Panc1 (cell line): ENCODE results near the gene ATOH8. TPM values are rescaled to one million over a fixed set of nuclear protein-coding genes. Genes with fewer than 3 reads are reported as not detected.

ENCODE experiments used
- ATAC-seq: fragments of 200-7000 bp; cut with Tn5 transposase; 2 replicates; pipeline ENCODE4 v1.9.1; 2020; ENCODE audit warnings: mild to moderate bottlenecking, moderate library complexity
- BruUV-seq: library from RNA; stranded (reverse); fragments of 400-500 nt; replicated peaks from 2 replicates; lab custom pipeline; 2021; lab: Mats Ljungman, UMichigan
- CTCF ChIA-PET: fragments of 300-600 bp; sonication (Branson Sonifier 250); formaldehyde crosslinking; loops from one replicate; lab custom pipeline; 2022; ENCODE audit warnings: antibody characterized with exemption; lab: Charles Lee
- POLR2A ChIA-PET: fragments of 300-600 bp; sonication (Branson Sonifier 250); formaldehyde crosslinking; loops from one replicate; lab custom pipeline; 2022; ENCODE audit warnings: antibody characterized with exemption; lab: Charles Lee
- DNase-seq: peaks from one replicate; pipeline ENCODE4 v3.0.0-alpha.2; 2010; ENCODE audit warnings: low read depth, low spot score
- H3K27ac ChIP-seq: 2 replicates; pipeline ENCODE4 v1.5.1; 2011; ENCODE audit warnings: mild to moderate bottlenecking, low read length, inconsistent platforms
- H3K27me3 ChIP-seq: fragments of 200-500 bp; sonication (Bioruptor generic); 2 replicates; pipeline ENCODE4 v1.6.0; 2014; ENCODE audit warnings: low read length, inconsistent platforms; ENCODE audit not compliant: control insufficient read depth, insufficient read depth
- H3K36me3 ChIP-seq: fragments of 200-500 bp; sonication (Bioruptor generic); 2 replicates; pipeline ENCODE4 v1.5.1; 2014; ENCODE audit warnings: inconsistent platforms, mild to moderate bottlenecking, low read length, moderate library complexity; ENCODE audit not compliant: control insufficient read depth, insufficient read depth
- H3K4me1 ChIP-seq: 2 replicates; pipeline ENCODE4 v1.5.1; 2011; ENCODE audit warnings: inconsistent platforms, mild to moderate bottlenecking, low read length, moderate library complexity; ENCODE audit not compliant: control insufficient read depth, insufficient read depth
- H3K4me3 ChIP-seq, 2 experiments: 2 replicates each; pipeline ENCODE4 v1.5.1; 2011 to 2012; ENCODE audit warnings: low read depth in 2 of 2, low read length in 2 of 2, mild to moderate bottlenecking in 2 of 2, inconsistent platforms in 1 of 2, moderate library complexity in 1 of 2
- H3K9me3 ChIP-seq: fragments of 200-500 bp; sonication (Bioruptor generic); 2 replicates; pipeline ENCODE4 v1.5.1; 2014; ENCODE audit warnings: low read depth, mild to moderate bottlenecking, inconsistent platforms, low read length, moderate library complexity; ENCODE audit not compliant: control insufficient read depth, insufficient read depth
- POLR2AphosphoS5 ChIP-seq: IDR thresholded peaks from 2 replicates; pipeline ENCODE4 v1.6.1; 2012; ENCODE audit warnings: mild to moderate bottlenecking, low read depth, low read length, moderate library complexity
- REST ChIP-seq, 2 experiments: IDR thresholded peaks; 2 replicates each; pipeline ENCODE4 v1.6.1; 2011 to 2012; ENCODE audit warnings: low read depth in 2 of 2, control low read depth in 1 of 2, low read length in 1 of 2, mild to moderate bottlenecking in 1 of 2, moderate library complexity in 1 of 2; ENCODE audit not compliant: insufficient read depth in 1 of 2
- SIN3A ChIP-seq: IDR thresholded peaks from 2 replicates; pipeline ENCODE4 v1.6.1; 2012; ENCODE audit warnings: low read depth, mild to moderate bottlenecking, low read length, moderate library complexity, borderline replicate concordance; ENCODE audit not compliant: insufficient read depth
- TCF7L2 ChIP-seq: IDR thresholded peaks from 2 replicates; pipeline ENCODE4 v1.6.1; 2011; ENCODE audit warnings: mild to moderate bottlenecking, low read depth, low read length, inconsistent platforms
- in situ Hi-C: cut with HindIII; loops from 2 replicates; pipeline ENCODE4 v1.10.0; 2016; ENCODE audit warnings: low sequenced_read_pairs, low pct_unique_long_range_greater_than_20kb
- intact Hi-C: fragments of 100-400 bp; cut with micrococcal nuclease; formaldehyde crosslinking; loops from one replicate; pipeline ENCODE4 v1.10.0; 2022; ENCODE audit not compliant: unreplicated experiment
- total RNA-seq: library from RNA; stranded (reverse); gene quantifications from one replicate; pipeline ENCODE4 v1.2.1, GENCODE V29; 2021; ENCODE audit not compliant: unreplicated experiment
- TF ChIP-seq, protein P1 (sequence below): fragments of 450-650 bp; IDR thresholded peaks from 2 replicates; pipeline ENCODE4 v1.5.1; 2017; ENCODE audit warnings: mild to moderate bottlenecking

The ATOH8 gene
- total RNA-seq, 1 experiment from 2014 or later: 3.8 TPM

GRCh38 chr2:85796341-85797262, 42.8 kb downstream of the ATOH8 start:
- DNase-seq: no peak
- H3K27me3 ChIP-seq: no peaks in the 10 kb centered on the region
- intact Hi-C loops: loop anchor here (5.0 kb wide), 1 partner anchor 44 kb away; the partner anchor contains the start of gene ATOH8
- H3K9me3 ChIP-seq: no peaks in the 10 kb centered on the region
- ChIA-PET POLR2A (no interaction called here), CTCF (interaction anchor here (0.6 kb wide), 2 partner anchors 54 to 71 kb away, joined by 3 to 4 read pairs; no protein-coding TSS in a partner anchor)
- in situ Hi-C loops: no loop called here
- BruUV-seq: no TSS peak
- H3K4me1 ChIP-seq: peaks cover 11% of the 10 kb centered on the region
- TF ChIP-seq REST (IDR thresholded peaks at IDR 0.05; ENCODE audit: insufficient read depth in 1 of 2, low read depth in 2 of 2, low read length in 1 of 2): peak; percentile 49 to 56; a peak in 3 of 4 replicates
- TF ChIP-seq, protein P1, sequence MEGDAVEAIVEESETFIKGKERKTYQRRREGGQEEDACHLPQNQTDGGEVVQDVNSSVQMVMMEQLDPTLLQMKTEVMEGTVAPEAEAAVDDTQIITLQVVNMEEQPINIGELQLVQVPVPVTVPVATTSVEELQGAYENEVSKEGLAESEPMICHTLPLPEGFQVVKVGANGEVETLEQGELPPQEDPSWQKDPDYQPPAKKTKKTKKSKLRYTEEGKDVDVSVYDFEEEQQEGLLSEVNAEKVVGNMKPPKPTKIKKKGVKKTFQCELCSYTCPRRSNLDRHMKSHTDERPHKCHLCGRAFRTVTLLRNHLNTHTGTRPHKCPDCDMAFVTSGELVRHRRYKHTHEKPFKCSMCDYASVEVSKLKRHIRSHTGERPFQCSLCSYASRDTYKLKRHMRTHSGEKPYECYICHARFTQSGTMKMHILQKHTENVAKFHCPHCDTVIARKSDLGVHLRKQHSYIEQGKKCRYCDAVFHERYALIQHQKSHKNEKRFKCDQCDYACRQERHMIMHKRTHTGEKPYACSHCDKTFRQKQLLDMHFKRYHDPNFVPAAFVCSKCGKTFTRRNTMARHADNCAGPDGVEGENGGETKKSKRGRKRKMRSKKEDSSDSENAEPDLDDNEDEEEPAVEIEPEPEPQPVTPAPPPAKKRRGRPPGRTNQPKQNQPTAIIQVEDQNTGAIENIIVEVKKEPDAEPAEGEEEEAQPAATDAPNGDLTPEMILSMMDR: no peak
- no peak overlapping the region for H3K27ac ChIP-seq
- H3K4me3 ChIP-seq: no peak overlapping the region
- no peaks in the 10 kb centered on the region for H3K36me3 ChIP-seq
- ATAC-seq: peak; percentile 23; the same call in 1 of the 2 replicates

DNA sequence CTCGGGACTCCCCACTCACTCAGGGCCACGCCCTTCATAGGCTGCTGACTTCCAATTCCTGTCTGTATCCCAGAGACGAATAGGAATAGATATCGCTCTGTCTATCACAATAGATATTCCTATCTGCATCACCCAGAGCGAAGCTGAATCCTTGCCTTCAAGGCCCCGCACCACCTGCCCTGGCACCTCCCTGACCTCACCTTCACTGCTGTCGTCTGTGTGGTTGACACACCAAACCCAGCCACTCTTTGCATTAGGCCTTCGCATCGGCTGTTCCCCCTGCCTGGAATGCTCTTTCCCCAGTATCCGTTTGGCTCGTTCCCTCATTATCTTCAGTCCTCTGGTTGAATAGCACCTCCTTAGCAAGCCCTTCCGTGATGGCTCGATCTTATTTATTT, 43.5 kb downstream of the ATOH8 start:
- TF ChIP-seq REST (IDR thresholded peaks at IDR 0.05; ENCODE audit: insufficient read depth in 1 of 2, low read depth in 2 of 2, low read length in 1 of 2) (no peak), TCF7L2 (no peak), SIN3A (no peak), POLR2AphosphoS5 (no peak)
- TF ChIP-seq, protein P1: no peak
- no peak overlapping the region for H3K4me3 ChIP-seq
- in situ Hi-C loops (no loop called here), intact Hi-C loops (loop anchor here (5.0 kb wide), 1 partner anchor 45 kb away; the partner anchor contains the start of gene ATOH8)
- no peak overlapping the region for H3K27ac ChIP-seq
- POLR2A ChIA-PET: no interaction called here
- no peaks in the 10 kb centered on the region for H3K9me3 ChIP-seq
- no TSS peak for BruUV-seq
- no peak for ATAC-seq
- CTCF ChIA-PET: interaction anchor here (0.6 kb wide), 1 partner anchor 55 kb away, joined by 4 read pairs; no protein-coding TSS in a partner anchor
- H3K36me3 ChIP-seq: no peaks in the 10 kb centered on the region
- H3K27me3 ChIP-seq: no peaks in the 10 kb centered on the region
- peaks cover 9% of the 10 kb centered on the region for H3K4me1 ChIP-seq
- no peak for DNase-seq
